Measurements from ENCODE around the gene NELL2.
A peak's percentile ranks its signal among the peaks of the same experiment; 100 is the strongest.
"Not testable (repeated sequence)": the region's sequence is repeated elsewhere in the genome, so short reads cannot be mapped to it uniquely, and the experiment has no call there.

Gene NELL2

DNA sequence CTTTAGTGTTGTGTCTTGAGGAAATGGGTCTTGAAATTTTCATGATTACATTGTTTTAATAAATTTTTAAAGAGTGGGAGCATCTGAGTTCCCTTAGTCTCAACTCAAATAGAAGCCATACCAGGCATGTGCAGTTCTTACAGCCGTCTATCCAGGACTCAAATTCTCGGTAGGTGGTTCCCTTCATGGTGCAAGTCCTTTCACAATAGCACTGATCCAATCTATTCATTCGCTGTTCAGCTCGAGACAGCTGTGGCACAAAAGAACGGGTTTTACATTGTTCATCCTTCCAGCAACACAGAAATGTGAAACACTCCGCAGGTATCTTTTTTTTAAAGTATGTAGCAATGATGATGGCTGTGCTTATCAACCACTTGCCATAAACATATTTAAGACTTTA, 100.2 kb downstream of the NELL2 start:
- DNase-seq: no peak

DNA sequence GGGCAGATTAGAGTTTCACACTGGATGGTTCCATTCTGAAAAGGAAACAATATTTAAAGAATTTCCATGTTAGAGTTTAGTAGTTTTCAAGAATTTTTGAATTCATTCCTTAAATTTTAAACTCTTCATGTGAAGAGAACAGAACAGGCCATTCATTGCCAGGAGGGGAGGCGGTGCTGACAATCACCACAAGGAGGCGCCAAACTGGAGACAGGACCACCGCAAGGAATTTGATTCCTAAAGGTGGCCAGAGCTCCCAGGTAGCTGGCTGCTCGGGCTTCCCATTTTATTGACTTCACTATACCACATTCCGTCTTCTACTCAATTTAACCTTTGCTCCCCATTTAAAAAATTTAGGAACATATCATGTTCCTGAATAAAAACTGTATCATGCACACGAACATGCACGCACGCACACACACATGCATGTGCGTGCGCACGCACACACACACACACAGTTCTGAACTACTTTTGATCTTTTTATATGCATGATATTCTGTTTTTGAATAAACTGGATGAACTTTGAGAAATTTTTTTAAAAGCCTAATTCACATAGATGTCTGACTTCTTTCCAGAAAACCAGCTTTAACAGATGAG, 101.2 kb downstream of the NELL2 start:
- peak; percentile 15 to 42 (median 36) for DNase-seq

DNA sequence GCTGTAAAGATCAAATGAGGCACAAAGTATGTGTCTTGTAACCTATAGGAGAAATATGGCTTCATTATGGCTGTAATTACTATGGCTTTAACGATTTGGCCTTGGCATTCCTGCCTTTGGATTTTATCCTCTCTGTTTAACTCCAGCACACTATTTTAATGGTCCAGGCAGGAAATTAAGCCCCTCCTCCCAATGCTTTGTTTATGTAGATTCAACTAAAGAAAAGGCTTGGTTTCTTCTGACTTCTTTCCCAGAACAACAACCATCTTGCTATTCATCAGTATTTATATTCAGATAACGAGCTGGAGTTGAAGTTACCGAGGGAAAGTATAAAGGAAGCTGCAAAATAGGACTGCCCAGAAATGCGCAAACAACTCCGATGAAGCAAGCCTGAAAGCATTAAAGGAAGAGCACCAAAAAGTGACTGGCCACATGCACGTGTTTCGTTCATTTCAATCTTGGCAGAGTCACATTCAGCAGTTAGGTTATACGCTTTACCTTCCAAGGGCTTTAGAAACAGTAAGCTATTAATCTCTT, 104.6 kb downstream of the NELL2 start:
- no peak for DNase-seq

DNA sequence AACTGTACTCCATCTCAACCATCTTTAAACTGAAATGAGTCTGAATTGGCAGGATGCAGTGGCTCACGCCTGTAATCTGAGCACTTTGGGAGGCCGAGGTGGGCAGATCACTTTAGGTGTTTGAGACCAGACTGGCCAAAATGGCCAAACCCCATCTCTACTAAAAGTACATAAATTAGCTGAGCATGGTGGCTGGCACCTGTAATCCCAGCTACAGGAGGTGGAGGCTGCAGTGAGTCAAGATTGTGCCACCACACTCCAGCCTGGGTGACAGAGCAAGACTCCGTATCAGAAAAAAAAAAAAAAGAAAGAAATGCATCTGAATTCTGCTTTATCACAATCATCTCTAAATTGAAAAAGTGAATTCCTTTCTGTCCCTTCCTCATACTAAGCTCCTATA, 110.3 kb downstream of the NELL2 start:
- no peak for DNase-seq

DNA sequence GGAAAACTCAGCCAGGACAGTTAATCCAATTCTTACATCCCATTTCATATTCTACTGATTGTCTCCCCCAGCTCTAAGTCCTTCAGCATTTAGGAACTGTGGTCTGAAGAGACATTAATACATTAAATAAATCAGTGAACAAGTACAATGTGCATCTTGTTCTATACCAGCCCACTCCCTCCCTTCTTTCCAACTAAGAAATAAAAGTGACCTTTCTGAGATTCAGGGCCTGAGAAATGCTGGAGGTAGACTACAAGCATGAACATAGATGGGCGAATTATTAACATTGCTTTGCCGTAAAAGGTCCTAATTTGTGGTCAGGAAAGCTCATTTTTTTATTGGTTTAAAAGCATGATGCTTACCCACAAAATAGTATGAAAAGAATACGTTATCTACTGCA, 113.1 kb downstream of the NELL2 start:
- DNase-seq: no peak

DNA sequence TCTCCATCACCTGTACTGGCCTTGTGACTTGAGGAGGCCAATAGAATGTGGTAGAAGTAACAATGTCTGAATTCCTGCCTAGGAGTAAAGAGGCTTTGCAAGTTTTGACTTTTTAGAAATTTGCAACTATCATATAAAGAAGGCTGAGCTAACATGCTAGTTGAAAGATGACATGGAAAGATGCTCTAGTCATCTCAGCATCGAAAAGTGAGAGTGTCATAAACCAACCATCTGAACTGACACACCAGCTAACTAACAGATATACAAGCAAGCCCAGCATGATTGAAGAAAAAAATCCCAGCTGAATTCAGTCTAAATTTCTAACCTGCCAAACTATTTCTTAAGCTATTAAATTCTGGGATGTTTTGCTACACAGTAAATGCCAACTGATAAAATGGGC, 116.8 kb downstream of the NELL2 start:
- no peak for DNase-seq

DNA sequence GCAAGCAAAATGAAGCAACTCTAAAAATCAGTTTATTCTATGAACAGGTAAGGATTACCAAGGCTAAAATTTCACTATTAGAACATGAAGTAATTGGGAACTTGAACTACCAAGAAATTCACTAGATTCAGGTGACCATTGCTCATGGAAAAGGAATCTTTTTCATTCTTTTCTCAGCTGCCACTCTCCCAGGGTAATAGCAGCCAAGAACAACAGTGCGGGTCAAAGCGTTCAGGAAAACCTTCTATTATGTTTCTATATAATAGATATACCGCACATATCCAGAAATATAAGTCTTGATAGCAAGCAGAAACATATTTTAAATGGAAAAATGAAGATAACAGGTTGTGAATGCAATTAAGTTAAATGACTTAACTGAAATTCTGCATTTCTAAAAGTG, 125.6 kb downstream of the NELL2 start:
- DNase-seq: no peak

DNA sequence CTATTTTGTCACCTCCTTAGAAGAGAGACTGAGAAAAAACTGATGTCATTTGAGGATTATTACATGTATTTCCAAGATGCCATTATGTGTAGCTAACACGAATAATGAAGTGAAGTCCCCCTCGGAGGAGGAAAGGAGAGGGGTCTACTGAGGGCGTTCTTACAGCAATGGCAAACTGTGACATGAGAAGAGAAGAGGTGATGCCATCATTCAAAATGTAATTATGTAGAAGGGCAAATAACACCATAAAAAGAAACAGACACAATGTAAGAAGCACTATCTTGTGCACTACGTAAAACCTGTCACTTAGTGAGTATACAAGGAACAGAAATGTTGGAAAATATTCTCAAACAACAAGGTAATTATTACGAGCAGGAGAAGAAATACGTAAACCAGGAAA, 126.5 kb downstream of the NELL2 start:
- DNase-seq: no peak

DNA sequence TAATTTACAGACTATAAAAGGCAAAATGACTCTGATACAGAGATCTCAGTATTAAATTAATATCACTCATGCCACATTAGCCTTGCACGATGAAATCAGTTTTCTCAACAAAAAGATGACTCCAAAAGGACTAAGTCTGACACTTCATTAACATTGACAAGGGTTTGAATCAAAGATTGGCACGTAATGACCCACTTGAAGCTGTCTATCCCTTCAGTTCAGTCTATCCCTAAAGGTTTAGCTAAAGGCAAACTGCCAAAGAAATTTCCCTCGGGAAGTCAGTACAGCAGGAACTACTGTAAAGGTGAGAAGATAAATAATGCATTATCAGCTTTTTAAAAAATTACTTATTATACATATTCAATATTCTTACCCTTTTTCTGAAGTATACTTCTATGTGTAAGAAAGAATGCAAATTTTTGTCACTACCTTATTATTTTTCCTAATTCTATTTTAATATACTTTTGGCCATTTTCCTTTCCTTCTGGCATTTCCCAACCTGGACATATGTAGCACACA, 127.1 kb downstream of the NELL2 start:
- no peak for DNase-seq

DNA sequence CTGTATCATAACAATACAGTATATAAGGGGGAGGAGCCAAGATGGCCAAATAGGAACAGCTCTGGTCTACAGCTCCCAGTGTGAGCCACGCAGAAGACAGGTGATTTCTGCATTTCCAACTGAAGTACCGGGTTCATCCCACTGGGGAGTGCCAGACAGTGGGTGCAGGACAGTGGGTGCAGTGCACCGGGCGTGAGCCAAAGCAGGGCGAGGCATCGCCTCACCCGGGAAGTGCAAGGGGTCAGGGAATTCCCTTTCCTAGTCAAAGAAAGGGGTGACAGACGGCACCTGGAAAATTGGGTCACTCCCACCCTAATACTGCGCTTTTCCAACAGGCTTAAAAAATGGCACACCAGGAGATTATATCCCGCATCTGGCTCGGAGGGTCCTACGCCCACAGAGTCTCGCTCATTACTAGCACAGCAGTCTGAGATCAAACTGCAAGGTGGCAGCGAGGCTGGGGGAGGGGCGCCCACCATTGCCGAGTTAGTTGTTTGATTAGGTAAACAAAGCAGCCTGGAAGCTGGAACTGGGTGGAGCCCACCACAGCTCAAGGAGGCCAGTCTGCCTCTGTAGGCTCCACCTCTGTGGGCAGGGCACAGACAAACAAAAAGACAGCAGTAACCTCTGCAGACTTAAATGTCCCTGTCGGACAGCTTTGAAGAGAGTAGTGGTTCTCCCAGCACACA, 134.7 kb downstream of the NELL2 start:
- not testable (repeated sequence) for DNase-seq

DNA sequence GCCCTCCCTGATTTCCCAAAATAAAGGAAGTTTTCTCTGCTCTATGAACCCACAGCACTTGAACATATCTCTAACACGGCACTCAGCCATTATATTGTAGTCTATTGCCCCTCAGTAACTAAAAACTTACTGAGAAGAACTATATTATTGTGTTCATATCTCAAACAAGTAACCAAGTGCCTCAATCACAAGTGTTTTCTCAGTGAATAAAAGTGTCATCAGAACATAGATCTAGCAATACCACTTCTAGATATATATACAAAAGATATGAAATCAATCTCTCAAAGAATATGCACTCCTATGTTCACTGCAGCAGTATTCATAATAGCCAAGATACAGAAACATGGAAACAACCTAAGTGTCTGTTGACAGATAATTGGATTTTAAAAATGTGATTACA, 138.1 kb downstream of the NELL2 start:
- DNase-seq: no peak

DNA sequence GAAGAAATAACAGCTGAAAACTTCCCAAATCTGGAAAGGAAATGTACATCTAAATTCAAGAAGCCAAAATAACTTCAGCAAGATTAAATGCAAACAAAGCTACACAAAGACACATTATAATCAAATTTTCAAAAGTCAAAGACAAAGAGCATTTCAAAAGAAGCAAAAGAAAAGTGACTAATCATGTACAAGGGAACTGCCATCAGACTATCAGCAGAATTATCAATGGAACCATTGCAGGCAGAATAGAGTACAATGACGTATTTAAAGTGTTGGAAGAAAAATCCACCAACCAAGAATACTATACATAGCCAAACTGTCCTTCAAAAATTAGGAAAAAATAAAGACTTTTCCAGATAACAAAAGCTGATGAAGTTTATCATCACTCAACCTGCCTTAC, 147.5 kb downstream of the NELL2 start:
- no peak for DNase-seq

DNA sequence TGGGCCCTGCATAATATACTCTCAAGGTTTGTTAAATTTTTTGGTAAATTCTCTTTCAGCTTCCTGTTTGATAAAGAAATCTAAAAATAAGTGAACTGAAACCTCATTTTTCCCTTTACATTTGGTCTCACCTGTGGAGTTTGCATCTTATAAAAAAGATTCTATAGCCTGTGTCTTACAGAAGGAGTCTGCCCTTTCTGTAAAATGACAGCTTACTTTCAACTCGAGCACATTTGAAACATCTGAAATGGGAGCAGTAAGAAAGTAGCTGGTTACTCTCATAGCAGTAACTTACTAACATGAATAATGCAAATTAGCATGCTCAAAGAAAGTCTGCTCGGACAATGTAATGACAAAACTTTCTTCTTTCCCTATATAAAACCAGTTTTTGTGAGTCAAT, 155.8 kb downstream of the NELL2 start:
- DNase-seq: no peak

DNA sequence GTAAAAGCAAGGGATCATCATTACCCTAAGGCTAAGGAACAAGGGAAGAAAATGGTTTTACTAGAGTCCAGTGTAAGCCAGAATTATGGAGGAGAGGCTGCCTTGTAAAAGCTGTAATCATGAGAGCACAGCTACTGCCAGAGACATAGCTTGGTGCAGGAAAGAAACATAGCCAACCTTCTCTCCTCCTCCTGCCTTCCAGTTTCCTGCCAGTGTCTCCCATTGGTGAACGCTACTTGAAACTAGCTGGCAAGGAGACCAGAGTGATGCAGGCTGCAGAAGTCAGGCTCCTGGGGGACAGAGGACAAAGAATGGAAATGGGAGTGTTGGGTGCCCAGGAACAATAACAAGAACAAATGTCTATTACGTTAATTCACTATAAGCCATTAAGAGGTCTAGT, 158.5 kb downstream of the NELL2 start:
- DNase-seq: no peak

DNA sequence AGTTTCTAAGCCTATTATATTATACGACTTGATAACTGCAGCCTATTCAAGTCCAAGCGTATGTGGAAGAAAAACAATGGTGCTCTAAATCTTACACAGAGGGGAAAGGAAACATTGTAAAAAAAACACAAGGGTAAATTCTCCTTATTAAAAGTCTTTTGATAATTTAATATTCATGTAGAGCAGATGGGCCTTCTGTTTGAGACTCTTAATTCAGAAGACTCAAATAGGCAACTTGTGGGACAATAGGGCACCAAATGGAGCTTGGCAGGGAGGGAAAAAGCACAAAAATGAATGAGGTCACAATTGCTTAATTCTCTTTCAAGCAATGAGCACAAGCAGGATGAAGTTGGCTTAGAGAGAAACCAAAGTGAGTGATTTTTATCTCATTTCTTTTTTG, 159.4 kb downstream of the NELL2 start:
- DNase-seq: no peak

DNA sequence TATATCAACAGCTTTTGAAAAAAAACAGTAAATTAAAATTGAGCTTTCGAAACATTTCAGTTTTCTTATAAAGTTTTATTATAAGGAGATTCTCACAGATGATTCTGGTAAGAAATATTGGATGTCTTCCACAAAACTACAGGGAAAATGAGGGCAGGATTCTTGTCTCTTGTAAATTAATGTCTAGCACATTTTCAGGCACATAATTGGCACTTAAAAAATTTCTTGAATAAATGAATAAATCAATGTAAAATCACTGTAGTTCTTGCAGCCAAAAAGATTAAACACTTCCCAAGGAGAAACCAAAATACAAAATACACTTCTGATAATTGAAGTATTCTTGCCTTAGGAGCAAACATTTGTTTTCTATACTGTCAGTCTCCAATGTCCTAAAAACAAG, 164.4 kb downstream of the NELL2 start:
- no peak for DNase-seq

DNA sequence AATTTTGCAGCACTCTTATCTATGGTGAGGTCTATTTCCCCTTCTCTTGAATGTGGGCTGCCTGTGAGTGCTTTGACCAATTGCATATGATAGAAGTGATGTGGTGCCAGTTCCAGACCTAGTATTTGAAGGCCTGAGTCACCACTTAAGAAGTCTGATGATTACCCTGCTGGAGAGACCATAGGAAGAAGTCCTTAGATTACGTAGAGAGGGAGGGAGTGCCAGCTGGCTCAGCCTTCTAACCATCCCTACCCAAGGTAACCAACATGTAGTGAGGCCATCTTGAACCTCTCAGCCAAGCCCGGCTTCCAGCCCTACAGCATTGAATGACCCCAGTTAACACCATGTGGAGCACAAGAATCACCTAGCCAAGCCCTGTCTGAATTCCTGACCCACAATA, 166.9 kb downstream of the NELL2 start:
- no peak for DNase-seq

DNA sequence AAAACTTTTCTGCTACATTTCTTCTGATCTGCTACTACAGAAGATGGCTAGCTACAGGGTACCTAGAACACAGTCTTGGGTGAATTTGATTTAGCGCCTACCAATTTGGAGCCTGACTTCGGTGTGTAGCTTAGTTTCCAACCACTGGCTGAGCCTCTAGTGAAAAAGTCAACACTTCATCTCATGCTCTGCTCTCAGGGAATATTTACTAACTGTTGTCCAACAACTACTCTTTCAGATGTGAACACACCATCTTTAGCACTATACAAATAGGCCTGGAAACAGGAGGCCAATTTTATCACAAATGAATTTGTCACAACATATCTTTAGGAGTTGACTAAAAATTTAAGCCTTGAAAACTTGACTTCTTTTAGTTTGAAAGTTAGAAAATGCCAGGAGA, 167.9 kb downstream of the NELL2 start:
- no peak for DNase-seq

DNA sequence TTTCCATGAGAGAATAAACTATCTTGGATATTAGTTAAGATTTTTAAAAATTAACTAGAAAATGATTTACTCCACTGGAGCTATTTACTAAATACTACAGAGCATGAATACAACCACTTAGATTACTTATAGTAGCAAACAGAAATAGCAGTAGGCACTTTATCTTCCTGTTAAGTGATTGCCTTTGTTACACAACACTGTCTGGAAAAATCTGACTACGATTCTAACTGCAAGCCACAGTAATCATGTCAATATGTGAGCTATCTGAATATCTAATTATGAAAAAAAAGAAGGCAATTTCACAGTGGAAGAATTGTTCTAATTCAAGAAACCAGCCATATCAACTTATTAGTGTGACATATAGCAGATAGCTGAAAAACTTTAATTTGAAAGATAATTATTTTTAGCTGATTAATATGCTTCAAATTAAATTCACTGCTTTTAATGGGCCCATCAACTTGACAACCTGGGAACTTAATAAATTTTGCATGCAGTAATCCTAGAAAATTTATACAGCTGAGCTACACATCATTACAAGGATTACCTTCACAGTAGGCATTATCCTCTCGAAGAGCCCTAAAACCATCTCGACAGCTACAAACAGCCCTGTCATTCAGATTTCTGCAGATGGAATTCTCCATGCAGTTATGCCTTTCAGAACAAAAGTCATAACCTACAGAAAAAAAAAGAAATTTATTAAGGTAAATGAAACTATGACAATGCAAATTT, 172.8 kb downstream of the NELL2 start:
- no peak for DNase-seq

DNA sequence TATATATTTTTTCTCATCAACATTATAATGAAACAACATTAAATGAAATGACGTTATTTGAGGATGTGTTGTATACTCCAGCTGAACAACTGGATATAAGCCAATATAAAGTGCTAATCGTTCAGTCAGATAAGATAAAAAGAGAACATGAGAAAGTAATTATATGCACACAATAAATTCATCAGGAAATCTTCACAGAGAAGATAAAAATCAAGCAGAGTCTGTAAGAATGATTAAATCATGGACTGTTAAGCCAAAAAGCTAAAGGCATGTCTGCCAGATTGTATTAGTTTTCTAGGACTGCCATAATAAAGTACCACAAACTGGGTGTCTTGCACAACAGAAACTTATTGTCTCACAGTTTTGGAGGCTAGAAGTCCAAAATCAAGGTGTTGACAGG, 178.6 kb downstream of the NELL2 start:
- DNase-seq: no peak

DNA sequence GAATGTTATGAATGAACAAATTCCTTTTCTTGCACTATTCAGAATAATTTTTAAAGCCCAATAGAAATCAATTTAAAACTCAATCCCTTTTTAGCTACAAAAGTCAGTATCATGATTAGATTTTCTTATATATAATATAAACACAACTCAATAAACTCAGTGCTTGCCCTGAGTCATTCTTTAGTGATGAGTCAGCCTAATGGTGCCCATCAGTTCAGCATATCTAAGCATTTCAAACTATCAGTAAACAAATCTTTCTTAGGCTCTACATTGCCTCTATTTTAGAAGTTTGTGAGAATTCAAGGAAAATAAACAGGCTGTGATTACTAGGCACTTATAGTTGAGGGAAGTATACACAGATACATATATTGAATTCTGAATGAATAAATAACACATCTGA, 179.6 kb downstream of the NELL2 start:
- DNase-seq: no peak

DNA sequence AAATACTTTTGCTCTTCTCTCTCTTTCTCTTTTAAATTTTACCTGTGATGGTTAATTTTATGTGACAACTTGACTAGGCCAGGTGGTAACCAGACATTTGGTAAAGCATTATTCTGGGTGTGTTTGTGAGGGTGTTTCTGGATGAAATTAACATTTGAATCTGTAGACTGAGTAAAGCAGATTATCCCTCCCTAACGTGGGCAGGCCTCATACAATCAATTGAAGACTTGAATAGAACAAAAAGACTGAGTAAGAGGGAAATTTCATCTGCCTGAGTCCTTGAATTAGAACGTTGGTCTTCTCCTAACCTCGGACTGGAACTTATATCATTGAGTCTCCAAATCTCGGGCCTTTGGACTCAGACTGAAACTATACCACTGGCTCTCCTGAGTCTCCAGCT, 182.1 kb downstream of the NELL2 start:
- no peak for DNase-seq

DNA sequence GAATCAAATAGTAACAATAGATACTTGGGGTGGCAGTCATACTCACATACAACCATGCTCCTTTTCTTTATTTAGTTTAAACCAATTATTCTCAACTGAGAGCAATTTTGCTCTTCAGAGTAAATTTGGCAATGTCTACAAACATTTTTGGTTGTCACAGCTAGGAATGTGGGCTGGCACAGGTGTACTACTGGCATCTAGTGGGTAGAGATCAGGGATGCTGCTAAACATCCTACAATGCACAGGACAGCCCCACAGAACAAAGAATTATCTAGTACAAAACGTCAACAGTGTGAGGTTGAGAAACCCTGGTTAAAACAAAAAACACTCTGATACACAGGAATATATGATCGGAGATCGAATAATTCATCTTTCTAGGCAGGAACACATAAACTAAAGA, 186.5 kb downstream of the NELL2 start:
- no peak for DNase-seq

Measured in T-helper 2 cell (primary cell).